Trophoblast cell (in vitro differentiated cells and primary cell): Measurements from ENCODE around the gene PLCB3.
"Not testable (repeated sequence)": the region's sequence is repeated elsewhere in the genome, so short reads cannot be mapped to it uniquely, and the experiment has no call there.

Source experiments
- DNase-seq, 2 donors: peaks; one replicate each; pipeline ENCODE4 v3.0.0-alpha.2; 2016
- H2AFZ ChIP-seq: 2 replicates; pipeline ENCODE4 v1.6.1; 2013; ENCODE audit warnings: low read length, moderate library complexity, mild to moderate bottlenecking; ENCODE audit not compliant: insufficient read depth, poor library complexity
- H2AK5ac ChIP-seq: 2 replicates; pipeline ENCODE4 v1.6.1; 2013; ENCODE audit warnings: mild to moderate bottlenecking, low read length
- H2BK120ac ChIP-seq: 2 replicates; pipeline ENCODE4 v1.6.1; 2013; ENCODE audit warnings: low read length, mild to moderate bottlenecking, moderate library complexity; ENCODE audit not compliant: insufficient read depth, poor library complexity
- H2BK12ac ChIP-seq: 2 replicates; pipeline ENCODE4 v1.6.1; 2013; ENCODE audit warnings: mild to moderate bottlenecking, low read length, moderate library complexity
- H2BK5ac ChIP-seq: 2 replicates; pipeline ENCODE4 v1.6.1; 2013; ENCODE audit warnings: low read length, low read depth, moderate library complexity, mild to moderate bottlenecking; ENCODE audit not compliant: poor library complexity
- H3K14ac ChIP-seq: 2 replicates; pipeline ENCODE4 v1.6.1; 2013; ENCODE audit warnings: mild to moderate bottlenecking, low read length
- H3K18ac ChIP-seq: 2 replicates; pipeline ENCODE4 v1.6.1; 2013; ENCODE audit warnings: mild to moderate bottlenecking, low read length
- H3K23ac ChIP-seq: 2 replicates; pipeline ENCODE4 v1.6.1; 2013; ENCODE audit warnings: low read length
- H3K27ac ChIP-seq: 2 replicates; pipeline ENCODE4 v1.5.1; 2013; ENCODE audit warnings: low read depth, mild to moderate bottlenecking, inconsistent platforms, low read length, moderate library complexity
- H3K27me3 ChIP-seq: 2 replicates; pipeline ENCODE4 v1.6.1; 2013; ENCODE audit warnings: inconsistent platforms, mild to moderate bottlenecking, low read length, moderate library complexity; ENCODE audit not compliant: insufficient read depth
- H3K36me3 ChIP-seq, 2 experiments: 1 replicate in 1 of 2; 2 replicates in 1 of 2; pipeline ENCODE4 v1.6.1; 2013; ENCODE audit warnings: low read length in 2 of 2, mild to moderate bottlenecking in 2 of 2, moderate library complexity in 1 of 2; ENCODE audit not compliant: insufficient read depth in 2 of 2, control insufficient read depth in 1 of 2
- H3K4ac ChIP-seq: 2 replicates; pipeline ENCODE4 v1.6.1; 2013; ENCODE audit warnings: low read depth, mild to moderate bottlenecking, low read length, moderate library complexity
- H3K4me1 ChIP-seq, 2 experiments: 1 replicate in 1 of 2; 2 replicates in 1 of 2; pipeline ENCODE4 v1.6.1; 2013; ENCODE audit warnings: low read length in 2 of 2, mild to moderate bottlenecking in 2 of 2, moderate library complexity in 1 of 2; ENCODE audit not compliant: insufficient read depth in 2 of 2, control insufficient read depth in 1 of 2
- H3K4me2 ChIP-seq: 2 replicates; pipeline ENCODE4 v1.6.1; 2013; ENCODE audit warnings: inconsistent platforms, mild to moderate bottlenecking, low read length, moderate library complexity
- H3K4me3 ChIP-seq: 2 replicates; pipeline ENCODE4 v1.5.1; 2013; ENCODE audit warnings: mild to moderate bottlenecking, low read depth, low read length, inconsistent platforms
- H3K79me1 ChIP-seq: one replicate; pipeline ENCODE4 v1.6.1; 2013; ENCODE audit warnings: low read length
- H3K79me2 ChIP-seq: 2 replicates; pipeline ENCODE4 v1.6.1; 2013; ENCODE audit warnings: low read length, mild to moderate bottlenecking; ENCODE audit not compliant: control insufficient read depth, insufficient read depth, poor library complexity
- H3K9ac ChIP-seq: 2 replicates; pipeline ENCODE4 v1.6.1; 2013; ENCODE audit warnings: mild to moderate bottlenecking, low read length
- H3K9me3 ChIP-seq: 2 replicates; pipeline ENCODE4 v1.6.1; 2013; ENCODE audit warnings: low read depth, mild to moderate bottlenecking, control low read depth, inconsistent platforms, low read length; ENCODE audit not compliant: insufficient read depth
- H4K12ac ChIP-seq: 2 replicates; pipeline ENCODE4 v1.6.1; 2013; ENCODE audit warnings: low read depth, mild to moderate bottlenecking, low read length, moderate library complexity
- H4K8ac ChIP-seq: 2 replicates; pipeline ENCODE4 v1.6.1; 2013; ENCODE audit warnings: low read depth, mild to moderate bottlenecking, low read length, moderate library complexity
- H4K91ac ChIP-seq: one replicate; pipeline ENCODE4 v1.6.1; 2013; ENCODE audit warnings: low read depth, mild to moderate bottlenecking, low read length, moderate library complexity
- WGBS: extraction: QIAGEN DNeasy Blood & Tissue Kit; methylation state at CpG from one replicate; pipeline ENCODE4 v1.1.7; 2013; ENCODE audit warnings: missing lambda C conversion rate; ENCODE audit not compliant: insufficient read length, insufficient coverage; ENCODE audit errors: extremely low coverage; 5-methylcytosine and 5-hydroxymethylcytosine counted together

PLCB3 gene

GRCh38 chr11:64306876-64307622 lies 55.7 kb downstream of the PLCB3 start:
- H3K4me2 ChIP-seq, result peak overlapping the region; percentile 73
- no peak overlapping the region for H2BK5ac ChIP-seq
- peaks cover 10% of the 10 kb centered on the region for H3K79me2 ChIP-seq
- peak overlapping the region; percentile 81 for H3K4ac ChIP-seq
- peaks cover 2% of the 10 kb centered on the region for H3K9me3 ChIP-seq
- H2BK12ac ChIP-seq, result no peak overlapping the region
- no peak overlapping the region for H2AFZ ChIP-seq
- peak overlapping the region; percentile 85 for H4K8ac ChIP-seq
- no peaks in the 10 kb centered on the region for H3K27me3 ChIP-seq
- H3K36me3 ChIP-seq, result peaks cover 2 to 8% of the 10 kb centered on the region in 2 experiments
- H3K9ac ChIP-seq, result peak overlapping the region; percentile 7
- H3K4me3 ChIP-seq, result peak overlapping the region; percentile 4
- H3K4me1 ChIP-seq, result peaks cover 15 to 18% of the 10 kb centered on the region in 2 experiments
- H3K14ac ChIP-seq, result no peak overlapping the region
- H2BK120ac ChIP-seq, result no peak overlapping the region
- no peak overlapping the region for H2AK5ac ChIP-seq
- H3K27ac ChIP-seq, result no peak overlapping the region
- no CpG with 5 or more reads among the region's 15 CpGs for WGBS
- H4K91ac ChIP-seq, result no peak overlapping the region
- no peak overlapping the region for H3K18ac ChIP-seq
- DNase-seq, result no peak
- H3K79me1 ChIP-seq, result peaks cover 15% of the 10 kb centered on the region
- peak overlapping the region; percentile 66 for H4K12ac ChIP-seq
- peak overlapping the region; percentile 74 for H3K23ac ChIP-seq

GRCh38 chr11:64307795-64308194 lies 56.5 kb downstream of the PLCB3 start:
- H2AK5ac ChIP-seq, H3K4ac ChIP-seq, H4K91ac ChIP-seq, H3K4me2 ChIP-seq, H3K9ac ChIP-seq, H2AFZ ChIP-seq, H3K27ac ChIP-seq, H4K12ac ChIP-seq, H2BK5ac ChIP-seq, H2BK12ac ChIP-seq, DNase-seq, H3K14ac ChIP-seq, H3K9me3 ChIP-seq, H3K4me3 ChIP-seq, H3K27me3 ChIP-seq, H2BK120ac ChIP-seq, H3K79me2 ChIP-seq, H3K23ac ChIP-seq, H3K18ac ChIP-seq, H4K8ac ChIP-seq: not testable (repeated sequence)
- Histone ChIP-seq H3K36me3 (peaks cover 8 to 12% of the 10 kb centered on the region in 2 experiments), H3K79me1 (peaks cover 15% of the 10 kb centered on the region), H3K4me1 (peaks cover 15 to 18% of the 10 kb centered on the region in 2 experiments)
- WGBS, result no CpG with 5 or more reads among the region's 5 CpGs

DNA sequence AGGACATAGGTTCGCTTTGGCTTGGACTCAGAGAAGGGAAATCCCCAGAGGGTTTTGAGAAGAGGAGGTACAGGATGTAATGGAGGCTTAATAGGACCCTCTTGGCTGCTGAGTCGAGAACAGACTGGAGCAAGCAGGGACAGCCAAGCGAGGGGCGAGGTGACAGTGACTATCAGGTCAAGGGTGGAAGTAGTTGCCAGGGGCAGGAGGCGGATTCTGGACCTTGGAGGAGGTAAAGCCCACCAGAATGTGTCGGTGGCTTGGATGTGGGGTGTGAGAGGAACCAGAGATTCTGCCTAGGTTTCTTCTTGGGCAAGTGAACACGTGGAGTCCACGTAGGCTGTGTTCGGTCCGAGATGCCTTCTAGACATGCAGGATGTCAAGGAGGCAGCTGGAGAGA lies 61.6 kb downstream of the PLCB3 start:
- H3K14ac ChIP-seq, result no peak overlapping the region
- H3K23ac ChIP-seq, result no peak overlapping the region
- no peak for DNase-seq
- peaks cover 34 to 40% of the 10 kb centered on the region in 2 experiments for H3K36me3 ChIP-seq
- no peak overlapping the region for H2BK12ac ChIP-seq
- H3K4ac ChIP-seq, result no peak overlapping the region
- H3K27me3 ChIP-seq, result no peaks in the 10 kb centered on the region
- no peak overlapping the region for H3K4me2 ChIP-seq
- peak overlapping the region; percentile 51 for H4K12ac ChIP-seq
- no peak overlapping the region for H2BK5ac ChIP-seq
- no peak overlapping the region for H3K4me3 ChIP-seq
- no peak overlapping the region for H3K9ac ChIP-seq
- H3K18ac ChIP-seq, result no peak overlapping the region
- H4K91ac ChIP-seq, result no peak overlapping the region
- H2AFZ ChIP-seq, result no peak overlapping the region
- peaks cover 9 to 10% of the 10 kb centered on the region in 2 experiments for H3K4me1 ChIP-seq
- H4K8ac ChIP-seq, result no peak overlapping the region
- H3K27ac ChIP-seq, result no peak overlapping the region
- no CpG with 5 or more reads among the region's 10 CpGs for WGBS
- no peak overlapping the region for H2BK120ac ChIP-seq
- H2AK5ac ChIP-seq, result no peak overlapping the region
- peaks cover 9% of the 10 kb centered on the region for H3K79me1 ChIP-seq
- H3K79me2 ChIP-seq, result peaks cover 4% of the 10 kb centered on the region
- peaks cover 2% of the 10 kb centered on the region for H3K9me3 ChIP-seq

DNA sequence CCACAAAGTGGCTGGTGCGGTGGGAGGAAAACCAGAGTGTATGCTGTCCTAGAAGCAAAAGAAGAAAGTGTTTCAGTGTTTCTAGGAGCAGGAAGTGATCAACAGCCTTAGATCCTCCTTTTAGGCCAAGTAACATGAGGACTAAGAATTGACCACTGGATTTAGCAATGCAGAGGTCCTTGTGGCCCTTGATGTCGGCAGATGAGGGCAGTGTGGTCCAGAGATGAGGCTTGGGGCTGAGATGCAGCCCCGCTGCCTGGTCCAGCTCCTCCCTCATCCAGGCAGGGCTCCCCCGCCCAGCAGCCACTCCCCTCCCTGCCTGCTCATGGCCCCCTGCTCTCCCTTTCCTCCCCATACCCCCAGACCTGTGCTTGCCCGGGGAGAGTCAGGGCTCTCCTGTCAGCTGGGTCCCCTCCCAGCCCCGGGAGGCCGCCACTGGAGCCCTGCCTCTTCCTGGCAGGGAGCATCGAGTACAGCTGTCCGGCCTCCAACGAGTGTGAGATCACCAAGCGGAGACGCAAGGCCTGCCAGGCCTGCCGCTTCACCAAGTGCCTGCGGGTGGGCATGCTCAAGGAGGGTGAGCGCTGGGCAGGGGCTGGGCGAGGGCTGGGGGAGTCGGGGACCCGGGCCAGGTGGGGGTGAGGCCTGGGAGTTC lies 62.3 kb downstream of the PLCB3 start:
- H3K4ac ChIP-seq, result no peak overlapping the region
- peaks cover 34 to 37% of the 10 kb centered on the region in 2 experiments for H3K36me3 ChIP-seq
- H3K18ac ChIP-seq, result no peak overlapping the region
- no peak overlapping the region for H3K9ac ChIP-seq
- H3K23ac ChIP-seq, result no peak overlapping the region
- no peak overlapping the region for H3K4me2 ChIP-seq
- no peak overlapping the region for H4K12ac ChIP-seq
- H3K4me1 ChIP-seq, result peaks cover 9 to 10% of the 10 kb centered on the region in 2 experiments
- H2AK5ac ChIP-seq, result no peak overlapping the region
- no peak overlapping the region for H2BK5ac ChIP-seq
- peaks cover 9% of the 10 kb centered on the region for H3K79me2 ChIP-seq
- peaks cover 14% of the 10 kb centered on the region for H3K79me1 ChIP-seq
- H3K27ac ChIP-seq, result no peak overlapping the region
- H4K91ac ChIP-seq, result no peak overlapping the region
- no peak for DNase-seq
- no peak overlapping the region for H3K14ac ChIP-seq
- H4K8ac ChIP-seq, result no peak overlapping the region
- H2BK120ac ChIP-seq, result no peak overlapping the region
- H3K27me3 ChIP-seq, result no peaks in the 10 kb centered on the region
- peaks cover 2% of the 10 kb centered on the region for H3K9me3 ChIP-seq
- H2AFZ ChIP-seq, result no peak overlapping the region
- H3K4me3 ChIP-seq, result no peak overlapping the region
- no CpG with 5 or more reads among the region's 18 CpGs for WGBS
- no peak overlapping the region for H2BK12ac ChIP-seq
